HCT116 (cell line): Measurements from ENCODE around the gene AUTS2. TPM values are rescaled to one million over a fixed set of nuclear protein-coding genes. Genes with fewer than 3 reads are reported as not detected.

ENCODE experiments used
- ATAC-seq: fragments of 200-7000 bp; cut with Tn5 transposase; 2 replicates; pipeline ENCODE4 v1.9.1; 2020; ENCODE audit warnings: mild to moderate bottlenecking, moderate library complexity
- BruUV-seq: library from RNA; stranded (reverse); fragments of 400-500 nt; replicated peaks from 2 replicates; lab custom pipeline; 2021; lab: Mats Ljungman, UMichigan
- CTCF ChIA-PET: fragments of 300-600 bp; sonication (Branson Sonifier 250); formaldehyde crosslinking; loops from one replicate; lab custom pipeline; 2021; ENCODE audit warnings: antibody characterized with exemption; lab: Charles Lee
- POLR2A ChIA-PET: fragments of 300-600, 350-600 bp; sonication (Branson Sonifier 250); formaldehyde crosslinking; loops from one replicate; lab custom pipeline; 2021; ENCODE audit warnings: antibody characterized with exemption; lab: Charles Lee
- RAD21 ChIA-PET, 2 experiments: fragments of 300-600 bp; sonication (Branson Sonifier 250); formaldehyde crosslinking; loops; one replicate each; lab custom pipeline; 2023; ENCODE audit warnings: low total read pairs in 2 of 2; ENCODE audit not compliant: uncharacterized antibody in 2 of 2, unreplicated experiment in 2 of 2, low non-redundant PET in 1 of 2; lab: Charles Lee
- DNase-seq: peaks from one replicate; pipeline ENCODE4 v3.0.0-alpha.2; 2010; ENCODE audit warnings: low read depth, low spot score
- H2AFZ ChIP-seq: fragments of 200-600 bp; shearing (Covaris generic), sonication (generic); 2 replicates; pipeline ENCODE4 v1.6.1; 2017; ENCODE audit warnings: low read depth, mixed run types, mixed read lengths, antibody characterized with exemption, low read length; ENCODE audit not compliant: poor library complexity, severe bottlenecking
- H3K27ac ChIP-seq: 2 replicates; pipeline ENCODE4 v1.5.1; 2012; ENCODE audit warnings: low read depth, low read length
- H3K27me3 ChIP-seq: fragments of 200-600 bp; sonication (generic); 2 replicates; pipeline ENCODE4 v1.6.1; 2016; ENCODE audit warnings: mixed run types, low read length, mixed read lengths; ENCODE audit not compliant: insufficient read depth
- H3K36me3 ChIP-seq, 2 experiments: fragments of 200-500 bp in 1 of 2; fragments of 200-600 bp in 1 of 2; sonication (Bioruptor generic) in 1 of 2; sonication (generic) in 1 of 2; 2 replicates each; pipeline versions ENCODE4 v1.5.1 to v1.6.1; 2014 to 2016; ENCODE audit warnings: low read length in 2 of 2, inconsistent platforms in 1 of 2, mixed read lengths in 1 of 2, mixed run types in 1 of 2; ENCODE audit not compliant: insufficient read depth in 2 of 2, control insufficient read depth in 1 of 2
- H3K4me1 ChIP-seq, 2 experiments: fragments of 200-600 bp in 1 of 2; sonication (generic) in 1 of 2; 2 replicates each; pipeline versions ENCODE4 v1.5.1 to v1.6.1; 2012 to 2017; ENCODE audit warnings: low read length in 2 of 2, inconsistent platforms in 1 of 2, mild to moderate bottlenecking in 1 of 2, mixed read lengths in 1 of 2, mixed run types in 1 of 2, moderate library complexity in 1 of 2; ENCODE audit not compliant: insufficient read depth in 2 of 2, control insufficient read depth in 1 of 2
- H3K4me2 ChIP-seq: fragments of 200-600 bp; sonication (generic); 2 replicates; pipeline ENCODE4 v1.6.1; 2017; ENCODE audit warnings: mixed run types, low read length, mixed read lengths
- H3K4me3 ChIP-seq, 2 experiments: fragments of 200-600 bp in 1 of 2; sonication (generic) in 1 of 2; replicated peaks in 1 of 2; 2 replicates each; pipeline ENCODE4 v1.5.1; 2011 to 2016; ENCODE audit warnings: low read length in 2 of 2, control low read depth in 1 of 2, low read depth in 1 of 2, mild to moderate bottlenecking in 1 of 2, mixed read lengths in 1 of 2, mixed run types in 1 of 2
- H3K79me2 ChIP-seq: fragments of 200-600 bp; sonication (generic); 2 replicates; pipeline ENCODE4 v1.6.1; 2017; ENCODE audit warnings: mild to moderate bottlenecking, mixed run types, low read length, moderate library complexity, mixed read lengths; ENCODE audit not compliant: insufficient read depth
- H3K9ac ChIP-seq: fragments of 200-600 bp; sonication (generic); 2 replicates; pipeline ENCODE4 v1.6.1; 2016; ENCODE audit warnings: low read length, mixed read lengths
- H3K9me2 ChIP-seq: fragments of 200-600 bp; sonication (generic), shearing (Covaris generic); 2 replicates; pipeline ENCODE4 v1.6.1; 2017; ENCODE audit warnings: mixed run types, mild to moderate bottlenecking, moderate library complexity; ENCODE audit not compliant: insufficient read depth
- H3K9me3 ChIP-seq, 2 experiments: fragments of 200-500 bp in 1 of 2; fragments of 200-600 bp in 1 of 2; sonication (Bioruptor generic) in 1 of 2; sonication (generic) in 1 of 2; 2 replicates each; pipeline ENCODE4 v1.6.1; 2014 to 2017; ENCODE audit warnings: low read length in 2 of 2, mixed read lengths in 2 of 2, inconsistent platforms in 1 of 2, low read depth in 1 of 2, mild to moderate bottlenecking in 1 of 2, mixed run types in 1 of 2, moderate library complexity in 1 of 2; ENCODE audit not compliant: control insufficient read depth in 1 of 2, insufficient read depth in 1 of 2
- H4K20me1 ChIP-seq: fragments of 200-600 bp; sonication (generic), shearing (Covaris generic); 2 replicates; pipeline ENCODE4 v1.6.1; 2017; ENCODE audit warnings: mixed run types, mild to moderate bottlenecking, moderate library complexity; ENCODE audit not compliant: insufficient read depth
- CBX3 ChIP-seq: IDR thresholded peaks from 2 replicates; pipeline ENCODE4 v1.6.1; 2012; ENCODE audit warnings: low read depth
- CEBPB ChIP-seq: IDR thresholded peaks from 2 replicates; pipeline ENCODE4 v1.6.1; 2012; ENCODE audit warnings: low read depth
- CTCF ChIP-seq, 3 experiments: fragments of 200-600 bp in 1 of 3; sonication (generic) in 1 of 3; IDR thresholded peaks in 2 of 3; conservative IDR thresholded peaks in 1 of 3; 2 replicates each; pipeline ENCODE4 v1.5.1; 2012 to 2017; ENCODE audit warnings: low read depth in 2 of 3, low read length in 2 of 3, antibody characterized with exemption in 1 of 3, borderline replicate concordance in 1 of 3, control low read depth in 1 of 3, mild to moderate bottlenecking in 1 of 3, mixed read lengths in 1 of 3, mixed run types in 1 of 3, moderate library complexity in 1 of 3; ENCODE audit not compliant: insufficient read depth in 1 of 3
- EGR1 ChIP-seq: IDR thresholded peaks from 2 replicates; pipeline ENCODE4 v1.6.1; 2012; ENCODE audit warnings: low read depth
- ELF1 ChIP-seq: IDR thresholded peaks from 2 replicates; pipeline ENCODE4 v1.6.1; 2012; ENCODE audit warnings: low read depth, borderline replicate concordance
- EZH2phosphoT487 ChIP-seq: fragments of 200-600 bp; IDR thresholded peaks from 2 replicates; pipeline ENCODE4 v1.6.1; 2018; ENCODE audit warnings: antibody characterized with exemption, borderline replicate concordance
- POLR2A ChIP-seq: IDR thresholded peaks from 2 replicates; pipeline ENCODE4 v1.7.0; 2011; ENCODE audit warnings: borderline replicate concordance; ENCODE audit not compliant: insufficient read depth, insufficient read length; ENCODE audit errors: extremely low read depth
- POLR2AphosphoS5 ChIP-seq: IDR thresholded peaks from 2 replicates; pipeline ENCODE4 v1.6.1; 2011; ENCODE audit warnings: mild to moderate bottlenecking, low read depth, low read length, moderate library complexity
- RAD21 ChIP-seq: IDR thresholded peaks from 2 replicates; pipeline ENCODE4 v1.6.1; 2012; ENCODE audit warnings: low read depth, mild to moderate bottlenecking
- SP1 ChIP-seq: IDR thresholded peaks from 2 replicates; pipeline ENCODE4 v1.6.1; 2012; ENCODE audit warnings: low read depth
- SRF ChIP-seq: IDR thresholded peaks from 2 replicates; pipeline ENCODE4 v1.6.1; 2012; ENCODE audit warnings: low read depth
- YY1 ChIP-seq: IDR thresholded peaks from 2 replicates; pipeline ENCODE4 v1.6.1; 2011; ENCODE audit warnings: low read length, low read depth, moderate library complexity, mild to moderate bottlenecking; ENCODE audit not compliant: insufficient replicate concordance; ENCODE audit errors: extremely low read depth
- ZFX ChIP-seq: fragments of 450-650 bp; IDR thresholded peaks from 2 replicates; pipeline ENCODE4 v1.6.1; 2017
- ZNF274 ChIP-seq: fragments of 200-500 bp; sonication (Bioruptor generic); IDR thresholded peaks from 2 replicates; pipeline ENCODE4 v1.6.1; 2014; ENCODE audit warnings: mild to moderate bottlenecking, low read depth, low read length, inconsistent platforms
- intact Hi-C: fragments of 100-400 bp; cut with micrococcal nuclease; formaldehyde crosslinking; loops from 2 replicates; pipeline ENCODE4 v1.10.0; 2022
- total RNA-seq: library from RNA; stranded (reverse); gene quantifications from one replicate; pipeline ENCODE4 v1.2.1, GENCODE V29; 2021; ENCODE audit not compliant: unreplicated experiment
- TF ChIP-seq, protein P1 (sequence below): IDR thresholded peaks from 2 replicates; pipeline ENCODE4 v1.6.1; 2012; ENCODE audit warnings: low read depth
- TF ChIP-seq, protein P2 (sequence below): IDR thresholded peaks from 2 replicates; pipeline ENCODE4 v1.6.1; 2012

AUTS2 gene
- total RNA-seq, 1 experiment from 2014 or later = 0.93 TPM

DNA sequence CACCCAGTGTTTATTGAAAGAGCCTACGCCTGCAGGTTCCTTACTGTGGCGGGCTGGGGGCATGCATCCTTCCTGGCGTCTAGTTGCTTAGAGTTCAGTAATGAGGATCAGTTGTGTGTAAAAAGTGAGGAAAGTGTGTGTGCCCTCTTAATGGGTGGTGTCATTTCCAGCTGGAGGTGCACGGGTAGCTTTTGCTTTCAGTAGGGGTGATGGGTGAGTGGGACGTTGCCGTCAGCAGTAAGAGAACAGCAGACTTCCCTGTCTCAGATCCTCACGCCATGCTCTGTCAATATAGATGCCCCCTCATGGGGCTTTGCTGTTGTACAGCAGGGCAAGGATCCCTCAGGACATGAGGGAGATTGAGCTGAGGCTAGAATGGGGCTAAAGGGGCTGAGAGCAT, 1181.0 kb downstream of the AUTS2 start:
- no peak for ATAC-seq
- no peak overlapping the region for H3K4me2 ChIP-seq
- DNase-seq = no peak
- POLR2A ChIA-PET = no interaction called here
- H3K4me3 ChIP-seq = no peak overlapping the region
- BruUV-seq = no TSS peak
- no peaks in the 10 kb centered on the region for H3K9me2 ChIP-seq
- H3K27me3 ChIP-seq = no peaks in the 10 kb centered on the region
- RAD21 ChIA-PET = no interaction called here
- intact Hi-C loops = no loop called here
- H3K4me1 ChIP-seq = no peaks in the 10 kb centered on the region
- H3K79me2 ChIP-seq = no peaks in the 10 kb centered on the region
- H2AFZ ChIP-seq = no peak overlapping the region
- no peaks in the 10 kb centered on the region for H3K36me3 ChIP-seq
- H3K9me3 ChIP-seq = peaks cover 0 to 14% of the 10 kb centered on the region in 2 experiments; a peak in 2 of 4 replicates
- H4K20me1 ChIP-seq = no peaks in the 10 kb centered on the region
- TF ChIP-seq ELF1 = no peak
- CTCF ChIA-PET = no interaction called here
- H3K9ac ChIP-seq = no peak overlapping the region
- no peak overlapping the region for H3K27ac ChIP-seq

- Histone ChIP-seq H4K20me1 (no peaks in the 10 kb centered on the region), H3K9me2 (no peaks in the 10 kb centered on the region), H3K4me3 (no peak overlapping the region), H3K27me3 (no peaks in the 10 kb centered on the region), H2AFZ (no peak overlapping the region), H3K36me3 (no peaks in the 10 kb centered on the region), H3K9ac (no peak overlapping the region), H3K27ac (no peak overlapping the region), H3K79me2 (no peaks in the 10 kb centered on the region), H3K9me3 (peaks cover 0 to 23% of the 10 kb centered on the region in 2 experiments; a peak in 2 of 4 replicates), H3K4me2 (no peak overlapping the region)
- intact Hi-C loops = no loop called here
- ATAC-seq (no peak), DNase-seq (no peak)
- no TSS peak for BruUV-seq
- ChIA-PET RAD21 (no interaction called here), CTCF (no interaction called here), POLR2A (no interaction called here)
- TF ChIP-seq, protein P1, sequence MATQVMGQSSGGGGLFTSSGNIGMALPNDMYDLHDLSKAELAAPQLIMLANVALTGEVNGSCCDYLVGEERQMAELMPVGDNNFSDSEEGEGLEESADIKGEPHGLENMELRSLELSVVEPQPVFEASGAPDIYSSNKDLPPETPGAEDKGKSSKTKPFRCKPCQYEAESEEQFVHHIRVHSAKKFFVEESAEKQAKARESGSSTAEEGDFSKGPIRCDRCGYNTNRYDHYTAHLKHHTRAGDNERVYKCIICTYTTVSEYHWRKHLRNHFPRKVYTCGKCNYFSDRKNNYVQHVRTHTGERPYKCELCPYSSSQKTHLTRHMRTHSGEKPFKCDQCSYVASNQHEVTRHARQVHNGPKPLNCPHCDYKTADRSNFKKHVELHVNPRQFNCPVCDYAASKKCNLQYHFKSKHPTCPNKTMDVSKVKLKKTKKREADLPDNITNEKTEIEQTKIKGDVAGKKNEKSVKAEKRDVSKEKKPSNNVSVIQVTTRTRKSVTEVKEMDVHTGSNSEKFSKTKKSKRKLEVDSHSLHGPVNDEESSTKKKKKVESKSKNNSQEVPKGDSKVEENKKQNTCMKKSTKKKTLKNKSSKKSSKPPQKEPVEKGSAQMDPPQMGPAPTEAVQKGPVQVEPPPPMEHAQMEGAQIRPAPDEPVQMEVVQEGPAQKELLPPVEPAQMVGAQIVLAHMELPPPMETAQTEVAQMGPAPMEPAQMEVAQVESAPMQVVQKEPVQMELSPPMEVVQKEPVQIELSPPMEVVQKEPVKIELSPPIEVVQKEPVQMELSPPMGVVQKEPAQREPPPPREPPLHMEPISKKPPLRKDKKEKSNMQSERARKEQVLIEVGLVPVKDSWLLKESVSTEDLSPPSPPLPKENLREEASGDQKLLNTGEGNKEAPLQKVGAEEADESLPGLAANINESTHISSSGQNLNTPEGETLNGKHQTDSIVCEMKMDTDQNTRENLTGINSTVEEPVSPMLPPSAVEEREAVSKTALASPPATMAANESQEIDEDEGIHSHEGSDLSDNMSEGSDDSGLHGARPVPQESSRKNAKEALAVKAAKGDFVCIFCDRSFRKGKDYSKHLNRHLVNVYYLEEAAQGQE = no peak
- TF ChIP-seq POLR2A (no peak), CBX3 (no peak), CTCF (IDR thresholded peaks at IDR 0.05 in 2 of 3, conservative IDR thresholded peaks at IDR 0.05 in 1 of 3; ENCODE audit: borderline replicate concordance in 1 of 3, insufficient read depth in 1 of 3, low read depth in 2 of 3, low read length in 2 of 3) (no peak), ZFX (no peak), EZH2phosphoT487 (no peak), POLR2AphosphoS5 (no peak), SP1 (no peak), SRF (no peak), ZNF274 (no peak), CEBPB (no peak), EGR1 (no peak), RAD21 (no peak), YY1 (no peak)
- TF ChIP-seq, protein P2, sequence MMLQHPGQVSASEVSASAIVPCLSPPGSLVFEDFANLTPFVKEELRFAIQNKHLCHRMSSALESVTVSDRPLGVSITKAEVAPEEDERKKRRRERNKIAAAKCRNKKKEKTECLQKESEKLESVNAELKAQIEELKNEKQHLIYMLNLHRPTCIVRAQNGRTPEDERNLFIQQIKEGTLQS = no peak
- TF ChIP-seq, all 23 proteins: peak for 0
- no peaks in the 10 kb centered on the region for H3K4me1 ChIP-seq
Observed at GRCh38 chr7:70781922-70782311, 1183.6 kb downstream of the AUTS2 start.
